ENCODE data around the gene IQCF2.

The IQCF2 gene

GRCh38 chr3:51819151-51819550, 42.3 kb upstream of the IQCF2 start:
- TF ChIP-seq, protein P1, sequence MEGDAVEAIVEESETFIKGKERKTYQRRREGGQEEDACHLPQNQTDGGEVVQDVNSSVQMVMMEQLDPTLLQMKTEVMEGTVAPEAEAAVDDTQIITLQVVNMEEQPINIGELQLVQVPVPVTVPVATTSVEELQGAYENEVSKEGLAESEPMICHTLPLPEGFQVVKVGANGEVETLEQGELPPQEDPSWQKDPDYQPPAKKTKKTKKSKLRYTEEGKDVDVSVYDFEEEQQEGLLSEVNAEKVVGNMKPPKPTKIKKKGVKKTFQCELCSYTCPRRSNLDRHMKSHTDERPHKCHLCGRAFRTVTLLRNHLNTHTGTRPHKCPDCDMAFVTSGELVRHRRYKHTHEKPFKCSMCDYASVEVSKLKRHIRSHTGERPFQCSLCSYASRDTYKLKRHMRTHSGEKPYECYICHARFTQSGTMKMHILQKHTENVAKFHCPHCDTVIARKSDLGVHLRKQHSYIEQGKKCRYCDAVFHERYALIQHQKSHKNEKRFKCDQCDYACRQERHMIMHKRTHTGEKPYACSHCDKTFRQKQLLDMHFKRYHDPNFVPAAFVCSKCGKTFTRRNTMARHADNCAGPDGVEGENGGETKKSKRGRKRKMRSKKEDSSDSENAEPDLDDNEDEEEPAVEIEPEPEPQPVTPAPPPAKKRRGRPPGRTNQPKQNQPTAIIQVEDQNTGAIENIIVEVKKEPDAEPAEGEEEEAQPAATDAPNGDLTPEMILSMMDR (IDR thresholded peaks at IDR 0.05; ENCODE audit: extremely low read depth, insufficient read depth, missing control alignments): no peak
- in situ Hi-C loops (cut with MboI; ENCODE audit: low pct_unique_long_range_greater_than_20kb, low sequenced_read_pairs, unreplicated experiment): no loop called here
- no peak for DNase-seq (ENCODE audit: low spot score)

- in situ Hi-C loops (cut with MboI; ENCODE audit: low pct_unique_long_range_greater_than_20kb, low sequenced_read_pairs, unreplicated experiment): no loop called here
- no peak for DNase-seq (ENCODE audit: low spot score)
- TF ChIP-seq, protein P1 (IDR thresholded peaks at IDR 0.05; ENCODE audit: extremely low read depth, insufficient read depth, missing control alignments): peak; percentile 33
These were observed 41.6 kb upstream of the IQCF2 start for GRCh38 chr3:51819709-51820406.

DNA sequence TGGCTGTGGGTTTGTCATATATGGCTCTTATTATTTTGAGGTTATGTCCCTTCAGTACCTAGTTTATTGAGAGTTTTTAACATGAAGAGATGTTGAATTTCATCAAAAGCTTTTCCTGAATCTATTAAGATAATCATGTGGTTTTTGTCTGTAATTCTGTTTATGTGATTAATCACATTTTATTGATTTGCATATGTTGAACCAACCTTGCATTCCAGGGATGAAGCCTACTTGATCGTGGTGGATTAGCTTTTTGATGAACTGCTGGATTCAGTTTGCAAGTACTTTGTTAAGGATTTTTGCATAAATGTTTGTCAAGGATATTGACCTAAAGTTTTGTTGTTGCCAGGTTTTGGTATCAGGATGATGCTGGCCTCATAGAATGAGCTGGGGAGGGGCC, 33.1 kb upstream of the IQCF2 start:
- in situ Hi-C loops (cut with MboI; ENCODE audit: low pct_unique_long_range_greater_than_20kb, low sequenced_read_pairs, unreplicated experiment): no loop called here
- no peak for DNase-seq (ENCODE audit: low spot score)
- TF ChIP-seq, protein P1 (IDR thresholded peaks at IDR 0.05; ENCODE audit: extremely low read depth, insufficient read depth, missing control alignments): no peak

DNA sequence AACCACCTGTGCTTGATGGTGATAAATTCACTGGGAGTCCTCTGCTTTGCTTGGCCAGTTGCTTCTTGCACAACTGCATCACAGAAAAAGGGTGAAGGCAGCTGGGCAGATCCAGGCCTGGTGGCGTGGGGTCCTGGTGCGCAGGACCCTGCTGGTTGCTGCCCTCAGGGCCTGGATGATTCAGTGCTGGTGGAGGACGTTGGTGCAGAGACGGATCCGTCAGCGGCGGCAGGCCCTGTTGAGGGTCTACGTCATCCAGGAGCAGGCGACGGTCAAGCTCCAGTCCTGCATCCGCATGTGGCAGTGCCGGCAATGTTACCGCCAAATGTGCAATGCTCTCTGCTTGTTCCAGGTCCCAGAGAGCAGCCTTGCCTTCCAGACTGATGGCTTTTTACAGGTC, 31.1 kb upstream of the IQCF2 start:
- no peak for DNase-seq (ENCODE audit: low spot score)
- TF ChIP-seq, protein P1 (IDR thresholded peaks at IDR 0.05; ENCODE audit: extremely low read depth, insufficient read depth, missing control alignments): no peak
- in situ Hi-C loops (cut with MboI; ENCODE audit: low pct_unique_long_range_greater_than_20kb, low sequenced_read_pairs, unreplicated experiment): no loop called here

DNA sequence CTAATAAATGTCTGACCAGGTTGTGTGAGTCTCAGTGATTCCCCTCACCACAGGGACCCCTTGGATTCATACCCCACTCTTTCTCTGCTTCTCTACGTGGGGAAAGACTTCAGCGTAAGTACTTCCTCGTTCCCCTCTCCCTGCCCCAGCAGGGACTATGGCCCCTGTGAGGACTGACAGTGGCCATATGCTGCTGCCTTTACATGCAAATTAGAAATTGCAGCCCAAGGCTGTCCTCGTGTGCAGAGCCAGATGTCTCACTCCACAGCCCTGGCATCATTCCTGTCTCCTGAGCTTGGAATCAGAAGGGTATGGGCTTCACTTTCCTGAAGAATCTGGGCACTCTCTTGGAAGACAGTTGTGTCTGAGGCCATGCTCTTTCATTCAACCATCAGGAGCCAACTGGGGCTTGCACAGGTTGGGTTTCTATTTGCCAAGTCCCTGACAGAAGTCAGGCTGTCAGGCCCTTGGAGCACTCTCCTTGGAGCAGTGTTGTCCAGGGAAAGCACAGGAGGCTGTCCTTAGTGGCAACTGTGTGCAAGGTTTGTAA, 30.5 kb upstream of the IQCF2 start:
- in situ Hi-C loops (cut with MboI; ENCODE audit: low pct_unique_long_range_greater_than_20kb, low sequenced_read_pairs, unreplicated experiment): no loop called here
- no peak for DNase-seq (ENCODE audit: low spot score)
- TF ChIP-seq, protein P1 (IDR thresholded peaks at IDR 0.05; ENCODE audit: extremely low read depth, insufficient read depth, missing control alignments): no peak

GRCh38 chr3:51836606-51837005, 24.8 kb upstream of the IQCF2 start:
- TF ChIP-seq, protein P1 (IDR thresholded peaks at IDR 0.05; ENCODE audit: extremely low read depth, insufficient read depth, missing control alignments): no peak
- in situ Hi-C loops (cut with MboI; ENCODE audit: low pct_unique_long_range_greater_than_20kb, low sequenced_read_pairs, unreplicated experiment): no loop called here
- DNase-seq (ENCODE audit: low spot score): no peak

Measured in GM13977 (cell line).